A549 (cell line): ENCODE data around the gene AADAC. TPM values are rescaled to one million over a fixed set of nuclear protein-coding genes. Genes with fewer than 3 reads are reported as not detected.
A peak's percentile ranks its signal among the peaks of the same experiment; 100 is the strongest.
"Not testable (repeated sequence)": the region's sequence is repeated elsewhere in the genome, so short reads cannot be mapped to it uniquely, and the experiment has no call there.

Experiments
- ATAC-seq, 2 experiments: fragments of 200-7000 bp in 1 of 2; fragments of >200 bp in 1 of 2; cut with Nextera tagmentation in 1 of 2; cut with Tn5 transposase in 1 of 2; 3 replicates each; pipeline versions ENCODE4 v1.8.0 to v1.9.1; 2018 to 2020; ENCODE audit warnings: mild to moderate bottlenecking in 1 of 2, moderate library complexity in 1 of 2
- CTCF ChIA-PET: fragments of 300-600 bp; sonication (Branson Sonifier 250); formaldehyde crosslinking; extraction: SDS; loops from one replicate; lab custom pipeline; 2021; ENCODE audit warnings: antibody characterized with exemption, inconsistent platforms; lab: Yijun Ruan, JAX
- POLR2A ChIA-PET: fragments of 350-600 bp; formaldehyde crosslinking; extraction: SDS; loops from one replicate; lab custom pipeline; 2021; ENCODE audit warnings: antibody characterized with exemption, inconsistent platforms; lab: Yijun Ruan, JAX
- DNase-seq, 2 experiments: peaks; one replicate each; pipeline versions ENCODE4 v3.0.0 to v3.0.0-alpha.2; 2011 to 2016; ENCODE audit warnings: low read depth in 1 of 2, low spot score in 1 of 2
- FAIRE-seq: peaks from 2 replicates; lab custom pipeline; 2011; peaks lifted over from hg19 to GRCh38; lab: Jason Lieb, UNC
- H3K27ac ChIP-seq, 2 experiments: fragments of >200 bp; sonication (Bioruptor Twin); formaldehyde crosslinking; 3 replicates each; pipeline ENCODE4 v1.5.1; 2016 to 2017
- H3K4me1 ChIP-seq: fragments of >200 bp; sonication (Bioruptor Twin); formaldehyde crosslinking; 3 replicates; pipeline ENCODE4 v1.6.1; 2016
- H3K4me2 ChIP-seq: fragments of >200 bp; sonication (Bioruptor Twin); formaldehyde crosslinking; 3 replicates; pipeline ENCODE4 v1.6.1; 2016
- H3K4me3 ChIP-seq: fragments of >200 bp; sonication (Bioruptor Twin); formaldehyde crosslinking; 3 replicates; pipeline ENCODE4 v1.5.1; 2016
- H3K9me3 ChIP-seq: fragments of >200 bp; sonication (Bioruptor Twin); formaldehyde crosslinking; 3 replicates; pipeline ENCODE4 v1.6.1; 2016
- BCL3 ChIP-seq: fragments of >200 bp; sonication (Bioruptor Twin); formaldehyde crosslinking; IDR thresholded peaks from 3 replicates; pipeline ENCODE4 v1.6.1; 2016
- CEBPB ChIP-seq, 2 experiments: fragments of >200 bp in 1 of 2; sonication (Bioruptor Twin) in 1 of 2; formaldehyde crosslinking in 1 of 2; IDR thresholded peaks; 2 replicates each; pipeline ENCODE4 v1.6.1; 2012 to 2016
- CHD4 ChIP-seq: fragments of 200-600 bp; sonication (generic); IDR thresholded peaks from 2 replicates; pipeline ENCODE4 v1.6.1; 2016; ENCODE audit warnings: antibody characterized with exemption, mild to moderate bottlenecking, borderline replicate concordance
- CTCF ChIP-seq: fragments of >200 bp; sonication (Bioruptor Twin); formaldehyde crosslinking; IDR thresholded peaks from 3 replicates; pipeline ENCODE4 v1.5.1; 2016
- E2F6 ChIP-seq: IDR thresholded peaks from 2 replicates; pipeline ENCODE4 v1.6.1; 2012; ENCODE audit warnings: low read depth, borderline replicate concordance
- FOXS1 ChIP-seq: fragments of 250-450 bp; sonication (Bioruptor Pico); IDR thresholded peaks from 2 replicates; pipeline ENCODE4 v1.5.0; 2020; ENCODE audit warnings: mild to moderate bottlenecking, moderate library complexity
- GATA3 ChIP-seq: IDR thresholded peaks from 2 replicates; pipeline ENCODE4 v1.6.1; 2012; ENCODE audit warnings: borderline replicate concordance
- HOXB13 ChIP-seq: fragments of 250-450 bp; sonication (Bioruptor Pico); IDR thresholded peaks from 2 replicates; pipeline ENCODE4 v1.5.0; 2020; ENCODE audit warnings: low read depth, mild to moderate bottlenecking, moderate library complexity
- HOXB5 ChIP-seq: fragments of 250-450 bp; sonication (Bioruptor Pico); IDR thresholded peaks from 2 replicates; pipeline ENCODE4 v1.5.0; 2020; ENCODE audit warnings: mild to moderate bottlenecking, moderate library complexity
- JUNB ChIP-seq: fragments of >200 bp; sonication (Bioruptor Twin); formaldehyde crosslinking; IDR thresholded peaks from 2 replicates; pipeline ENCODE4 v1.6.1; 2016
- MAFK ChIP-seq: fragments of 450-650 bp; IDR thresholded peaks from 2 replicates; pipeline ENCODE4 v1.6.1; 2014; ENCODE audit not compliant: partially characterized antibody
- MAX ChIP-seq: IDR thresholded peaks from 2 replicates; pipeline ENCODE4 v1.6.1; 2012
- NPAS2 ChIP-seq: fragments of 250-450 bp; sonication (Bioruptor Pico); IDR thresholded peaks from 2 replicates; pipeline ENCODE4 v1.8.0; 2022; ENCODE audit warnings: mild to moderate bottlenecking, moderate library complexity, borderline replicate concordance
- PHF8 ChIP-seq: fragments of 200-600 bp; sonication (generic); IDR thresholded peaks from 2 replicates; pipeline ENCODE4 v1.6.1; 2016; ENCODE audit warnings: low read depth, mild to moderate bottlenecking, antibody characterized with exemption, moderate library complexity, borderline replicate concordance
- RAD21 ChIP-seq, 2 experiments: fragments of >200 bp in 1 of 2; sonication (Bioruptor Twin) in 1 of 2; formaldehyde crosslinking in 1 of 2; IDR thresholded peaks in 1 of 2; conservative IDR thresholded peaks in 1 of 2; 2 replicates in 1 of 2; 3 replicates in 1 of 2; pipeline ENCODE4 v1.6.1; 2012 to 2018; ENCODE audit warnings: inconsistent platforms in 1 of 2
- RARB ChIP-seq: fragments of 250-450 bp; sonication (Bioruptor Pico); IDR thresholded peaks from 2 replicates; pipeline ENCODE4 v1.8.0; 2021; ENCODE audit warnings: mild to moderate bottlenecking, moderate library complexity
- SMC3 ChIP-seq: fragments of >200 bp; sonication (Bioruptor Twin); formaldehyde crosslinking; IDR thresholded peaks from 3 replicates; pipeline ENCODE4 v1.6.1; 2018; ENCODE audit warnings: inconsistent platforms
- SREBF2 ChIP-seq: fragments of 450-650 bp; IDR thresholded peaks from 2 replicates; pipeline ENCODE4 v1.6.1; 2014; ENCODE audit warnings: mild to moderate bottlenecking, moderate library complexity
- WGBS: methylation state at CpG from one replicate; pipeline ENCODE4 v1.1.6; 2017; ENCODE audit errors: missing lambda C conversion rate; 5-methylcytosine and 5-hydroxymethylcytosine counted together
- polyA plus RNA-seq, 4 experiments: library from polyadenylated mRNA; depleted of rRNA in 3 of 4; stranded (reverse); fragments of >200 nt; fragmentation: RNase III in 1 of 4; extraction: RNeasy Plus Mini Kit Qiagen cat#74134 plus additional on column Dnase treatment in 1 of 4; gene quantifications; 2 replicates in 3 of 4; 3 replicates in 1 of 4; pipeline ENCODE4 v1.2.3, GENCODE V29; 2011 to 2017
- TF ChIP-seq, protein P1 (sequence below): fragments of 150-350 bp; IDR thresholded peaks from 2 replicates; pipeline ENCODE4 v1.6.1; 2014; ENCODE audit warnings: low read depth, mild to moderate bottlenecking, low read length

The AADAC gene
- polyA plus RNA-seq, 2 of the 4 experiments (the other 2 are of a cell fraction), result 15.3 to 45.0 TPM

- Histone ChIP-seq H3K4me1 (peaks cover 35% of the 10 kb centered on the region), H3K9me3 (no peaks in the 10 kb centered on the region), H3K4me2 (peak overlapping the region; percentile 39), H3K4me3 (no peak overlapping the region), H3K27ac (peak overlapping the region; percentile 46 to 73; a peak in 5 of 6 replicates)
- ATAC-seq (no peak), DNase-seq (no peak), FAIRE-seq (no peak)
- ChIA-PET CTCF (interaction anchor here (0.8 to 4.6 kb wide), 3 partner anchors 377 to 617 kb away, joined by 3 to 13 read pairs (median 7); no protein-coding TSS in a partner anchor), POLR2A (no interaction called here)
- WGBS, result 34% methylated on average over 3 of the region's 3 CpGs
- TF ChIP-seq NPAS2, result no peak
- no peak for TF ChIP-seq E2F6
Measured at GRCh38 chr3:151845306-151845905, 31.5 kb downstream of the AADAC start.

DNA sequence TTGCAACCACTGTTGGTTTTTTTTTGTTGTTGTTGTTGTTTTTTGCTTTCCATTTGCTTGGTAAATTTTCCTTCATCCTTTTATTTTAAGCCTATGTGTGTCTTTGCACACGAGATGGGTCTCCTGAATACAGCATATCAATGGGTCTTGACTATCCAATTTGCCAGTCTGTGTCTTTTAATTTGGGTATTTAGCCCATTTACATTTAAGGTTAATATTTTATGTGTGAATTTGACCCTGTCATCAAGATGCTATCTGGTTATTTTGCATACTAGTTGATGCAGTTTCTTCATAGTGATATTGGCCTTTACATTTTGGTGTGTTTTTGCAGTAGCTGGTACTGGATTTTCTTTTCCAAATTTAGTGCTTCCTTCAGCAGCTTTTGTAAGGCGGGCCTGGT lies 36.1 kb downstream of the AADAC start:
- CTCF ChIA-PET, result interaction anchor here (1.4 kb wide), 1 partner anchor 11 kb away, joined by 4 read pairs; no protein-coding TSS in a partner anchor
- ATAC-seq, DNase-seq, H3K4me2 ChIP-seq, FAIRE-seq, H3K27ac ChIP-seq, H3K4me1 ChIP-seq, H3K9me3 ChIP-seq, POLR2A ChIA-PET, H3K4me3 ChIP-seq: not testable (repeated sequence)
- 83% methylated on average over 2 of the region's 2 CpGs for WGBS

DNA sequence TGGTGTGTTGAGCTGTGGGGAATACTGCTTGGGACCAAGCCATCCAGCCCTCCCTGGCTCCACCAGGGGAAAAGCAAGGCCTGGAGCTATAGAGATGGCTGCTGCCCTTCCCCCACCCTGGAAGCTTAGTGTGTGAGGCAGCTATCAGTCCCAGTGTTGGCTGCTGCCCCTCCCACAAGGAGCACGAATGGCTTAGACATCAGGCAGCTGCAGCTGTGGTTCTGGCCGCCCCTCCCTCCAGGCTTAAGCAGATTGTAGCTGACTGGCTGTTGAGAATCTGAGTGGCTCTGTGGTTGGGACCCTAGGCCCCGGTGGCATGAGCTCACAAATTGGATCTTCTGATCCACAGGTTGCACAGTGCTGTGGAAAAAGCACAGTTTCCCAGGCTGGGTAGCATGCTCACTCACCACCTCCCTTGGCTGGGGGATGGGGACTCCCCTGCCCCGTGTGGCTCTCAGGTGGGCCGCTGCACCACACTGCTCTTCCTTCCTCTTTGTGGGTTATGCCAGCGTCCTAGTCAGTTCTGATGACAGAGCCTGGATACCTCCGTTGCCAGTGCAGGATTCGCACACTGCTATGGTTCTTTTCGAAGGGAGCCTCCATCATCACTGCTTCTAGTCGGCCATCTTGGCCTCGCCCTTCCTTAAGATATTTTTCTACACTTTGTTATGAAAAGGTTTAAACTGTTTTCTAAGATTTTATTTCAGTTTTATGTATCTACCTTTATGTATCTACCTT lies 38.3 kb downstream of the AADAC start:
- ATAC-seq, result no peak
- ChIA-PET POLR2A (no interaction called here), CTCF (interaction anchor here (1.0 to 1.9 kb wide), 2 partner anchors 14 to 384 kb away, joined by 5 read pairs; no protein-coding TSS in a partner anchor)

More for the DNA sequence above, 38.3 kb downstream of the AADAC start:
- DNase-seq (no peak), FAIRE-seq (no peak)
- 91% methylated on average over 10 of the region's 11 CpGs for WGBS
- no peak overlapping the region; a peak in 1 of 6 replicates for H3K27ac ChIP-seq
- H3K4me2 ChIP-seq, result no peak overlapping the region
- TF ChIP-seq HOXB13 (no peak), CHD4 (no peak), CTCF (no peak), SMC3 (no peak), JUNB (no peak), GATA3 (no peak), BCL3 (no peak), HOXB5 (no peak), FOXS1 (CRISPR knock-in tag) (no peak), E2F6 (no peak), MAX (no peak), RAD21 (conservative IDR thresholded peaks at IDR 0.05 in 1 of 2, IDR thresholded peaks at IDR 0.05 in 1 of 2) (no peak), PHF8 (no peak), MAFK (no peak), SREBF2 (no peak), RARB (CRISPR knock-in tag) (no peak), CEBPB (IDR thresholded peaks at IDR 0.05) (no peak)
- TF ChIP-seq, protein P1, sequence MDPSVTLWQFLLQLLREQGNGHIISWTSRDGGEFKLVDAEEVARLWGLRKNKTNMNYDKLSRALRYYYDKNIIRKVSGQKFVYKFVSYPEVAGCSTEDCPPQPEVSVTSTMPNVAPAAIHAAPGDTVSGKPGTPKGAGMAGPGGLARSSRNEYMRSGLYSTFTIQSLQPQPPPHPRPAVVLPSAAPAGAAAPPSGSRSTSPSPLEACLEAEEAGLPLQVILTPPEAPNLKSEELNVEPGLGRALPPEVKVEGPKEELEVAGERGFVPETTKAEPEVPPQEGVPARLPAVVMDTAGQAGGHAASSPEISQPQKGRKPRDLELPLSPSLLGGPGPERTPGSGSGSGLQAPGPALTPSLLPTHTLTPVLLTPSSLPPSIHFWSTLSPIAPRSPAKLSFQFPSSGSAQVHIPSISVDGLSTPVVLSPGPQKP, result no peak
- H3K9me3 ChIP-seq, result peaks cover 7% of the 10 kb centered on the region; the same call in 2 of the 3 replicates
- H3K4me3 ChIP-seq, result no peak overlapping the region
- H3K4me1 ChIP-seq, result no peaks in the 10 kb centered on the region
